ENCODE measurements around the gene RANBP17.
"Not testable (repeated sequence)": the region's sequence is repeated elsewhere in the genome, so short reads cannot be mapped to it uniquely, and the experiment has no call there.

RANBP17 gene

DNA sequence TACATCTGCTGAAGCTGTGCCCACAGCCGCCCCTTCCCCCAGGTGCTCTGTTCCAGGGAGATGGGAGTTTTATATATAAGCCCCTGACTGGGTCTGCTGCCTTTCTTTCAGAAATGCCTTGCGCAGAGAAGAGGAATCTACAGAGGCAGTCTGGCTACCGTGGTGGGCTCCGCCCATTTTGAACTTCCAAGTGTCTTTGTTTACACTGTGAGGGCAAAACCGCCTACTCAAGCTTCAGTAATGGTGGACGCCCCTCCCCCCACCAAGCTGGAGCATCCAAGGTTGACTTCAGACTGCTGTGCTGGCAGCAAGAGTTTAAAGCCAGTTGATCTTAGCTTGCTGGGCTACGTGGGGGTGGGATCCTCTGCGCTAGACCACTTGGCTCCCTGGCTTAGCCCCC, 41.3 kb downstream of the RANBP17 start:
- no peak for DNase-seq (ENCODE audit: low read depth)
- TF ChIP-seq, protein P1, sequence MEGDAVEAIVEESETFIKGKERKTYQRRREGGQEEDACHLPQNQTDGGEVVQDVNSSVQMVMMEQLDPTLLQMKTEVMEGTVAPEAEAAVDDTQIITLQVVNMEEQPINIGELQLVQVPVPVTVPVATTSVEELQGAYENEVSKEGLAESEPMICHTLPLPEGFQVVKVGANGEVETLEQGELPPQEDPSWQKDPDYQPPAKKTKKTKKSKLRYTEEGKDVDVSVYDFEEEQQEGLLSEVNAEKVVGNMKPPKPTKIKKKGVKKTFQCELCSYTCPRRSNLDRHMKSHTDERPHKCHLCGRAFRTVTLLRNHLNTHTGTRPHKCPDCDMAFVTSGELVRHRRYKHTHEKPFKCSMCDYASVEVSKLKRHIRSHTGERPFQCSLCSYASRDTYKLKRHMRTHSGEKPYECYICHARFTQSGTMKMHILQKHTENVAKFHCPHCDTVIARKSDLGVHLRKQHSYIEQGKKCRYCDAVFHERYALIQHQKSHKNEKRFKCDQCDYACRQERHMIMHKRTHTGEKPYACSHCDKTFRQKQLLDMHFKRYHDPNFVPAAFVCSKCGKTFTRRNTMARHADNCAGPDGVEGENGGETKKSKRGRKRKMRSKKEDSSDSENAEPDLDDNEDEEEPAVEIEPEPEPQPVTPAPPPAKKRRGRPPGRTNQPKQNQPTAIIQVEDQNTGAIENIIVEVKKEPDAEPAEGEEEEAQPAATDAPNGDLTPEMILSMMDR (IDR thresholded peaks at IDR 0.05; ENCODE audit: insufficient read depth, low read depth, low read length, missing control alignments): no peak
- no peak overlapping the region for H3K4me3 ChIP-seq (ENCODE audit: low read depth, low read length)

DNA sequence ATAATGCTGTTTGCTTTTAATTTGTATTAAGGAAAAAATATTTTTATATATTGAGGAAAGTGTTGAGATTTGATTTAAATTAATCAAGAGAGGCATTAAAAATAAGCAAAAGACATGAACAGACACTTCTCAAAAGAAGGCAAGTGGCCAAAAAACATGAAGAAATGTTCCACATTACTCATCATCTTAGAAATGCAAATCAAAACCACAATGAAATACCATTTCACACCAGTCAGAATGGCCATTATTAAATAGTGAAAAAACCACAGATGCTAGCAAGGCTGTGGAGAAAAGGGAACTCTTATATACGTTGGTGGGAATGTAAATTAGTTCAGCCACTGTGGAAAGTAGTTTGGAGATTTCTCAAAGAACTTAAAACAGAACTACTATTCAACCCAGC, 45.9 kb downstream of the RANBP17 start:
- TF ChIP-seq, protein P1 (IDR thresholded peaks at IDR 0.05; ENCODE audit: insufficient read depth, low read depth, low read length, missing control alignments): no peak
- no peak overlapping the region for H3K4me3 ChIP-seq (ENCODE audit: low read depth, low read length)
- DNase-seq (ENCODE audit: low read depth): no peak

DNA sequence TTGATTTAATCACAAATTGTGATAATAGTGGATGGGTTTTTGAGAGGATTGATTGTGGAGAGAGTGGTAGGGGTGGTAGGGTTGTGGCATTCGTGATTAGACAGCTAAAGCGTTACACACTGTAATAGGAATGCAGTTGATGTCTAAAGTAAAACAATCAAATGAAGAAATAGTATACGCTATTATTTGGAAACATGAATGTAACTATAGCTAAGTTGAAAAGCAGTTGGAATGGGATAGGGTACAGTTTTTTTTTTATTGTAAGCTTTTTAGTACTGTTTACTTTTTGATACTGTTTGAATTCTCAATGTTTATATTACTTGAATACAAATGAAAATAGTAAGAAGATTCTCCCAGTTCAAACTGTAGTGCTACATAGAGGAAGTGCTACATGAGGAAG, 51.8 kb downstream of the RANBP17 start:
- DNase-seq (ENCODE audit: low read depth): no peak
- H3K4me3 ChIP-seq (ENCODE audit: low read depth, low read length): no peak overlapping the region
- TF ChIP-seq, protein P1 (IDR thresholded peaks at IDR 0.05; ENCODE audit: insufficient read depth, low read depth, low read length, missing control alignments): no peak

DNA sequence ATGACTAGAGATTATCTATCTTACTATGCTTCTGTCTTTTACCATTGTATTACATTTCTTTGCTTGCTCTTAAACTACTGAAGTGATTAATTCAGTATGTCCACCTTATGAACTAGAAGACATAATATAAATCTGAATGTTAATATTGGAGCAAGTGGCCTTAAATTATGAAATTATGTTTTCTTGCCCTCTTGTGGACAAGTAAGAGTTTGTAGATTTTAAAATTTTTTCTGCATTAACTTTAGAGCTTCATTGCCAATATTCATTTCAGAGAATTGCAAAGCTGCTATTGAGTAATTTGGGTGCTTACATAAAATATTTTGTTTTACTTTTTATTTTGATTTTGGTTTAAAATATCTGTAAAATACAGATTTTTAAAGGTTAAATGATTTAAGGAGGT, 55.3 kb downstream of the RANBP17 start:
- H3K4me3 ChIP-seq (ENCODE audit: low read depth, low read length): no peak overlapping the region
- no peak for DNase-seq (ENCODE audit: low read depth)
- TF ChIP-seq, protein P1 (IDR thresholded peaks at IDR 0.05; ENCODE audit: insufficient read depth, low read depth, low read length, missing control alignments): no peak

DNA sequence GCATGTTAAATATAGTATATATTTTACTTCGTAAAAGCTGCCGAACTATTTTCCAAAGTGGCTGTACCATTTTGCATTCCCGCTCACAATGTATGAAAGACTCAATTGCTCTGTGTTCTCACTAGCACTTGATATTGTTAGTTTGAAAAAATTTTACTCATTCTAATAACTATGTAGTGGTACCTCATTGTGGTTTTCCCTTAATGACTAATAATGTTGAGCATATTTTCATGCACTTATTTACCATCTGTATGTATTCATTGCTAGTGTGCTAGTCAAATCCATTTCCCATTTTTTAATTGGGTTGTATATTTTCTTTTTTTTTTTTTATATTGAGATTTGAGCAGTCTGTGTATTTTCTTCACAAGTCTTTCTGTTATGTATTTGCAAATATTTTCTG, 58.4 kb downstream of the RANBP17 start:
- no peak for DNase-seq (ENCODE audit: low read depth)
- no peak overlapping the region for H3K4me3 ChIP-seq (ENCODE audit: low read depth, low read length)
- TF ChIP-seq, protein P1 (IDR thresholded peaks at IDR 0.05; ENCODE audit: insufficient read depth, low read depth, low read length, missing control alignments): no peak

DNA sequence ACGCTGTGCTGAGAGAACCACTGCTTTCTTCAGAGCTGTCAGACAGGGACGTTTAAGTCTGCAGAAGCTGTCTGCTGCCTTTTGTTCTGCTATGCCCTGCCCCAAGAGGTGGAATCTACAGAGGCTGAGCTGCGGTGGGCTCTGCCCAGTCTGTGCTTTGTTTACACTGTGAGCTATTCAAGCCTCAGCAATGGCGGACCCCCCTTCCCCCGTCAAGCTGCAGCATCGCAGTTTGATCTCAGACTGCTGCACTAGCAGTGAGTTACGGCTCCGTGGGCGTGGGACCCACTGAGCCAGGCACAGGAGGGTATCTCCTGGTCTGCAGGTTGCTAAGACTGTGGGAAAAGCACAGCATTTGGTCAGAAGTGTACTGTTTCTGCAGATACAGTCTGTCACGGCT, 60.5 kb downstream of the RANBP17 start:
- DNase-seq (ENCODE audit: low read depth); H3K4me3 ChIP-seq (ENCODE audit: low read depth, low read length): not testable (repeated sequence)

DNA sequence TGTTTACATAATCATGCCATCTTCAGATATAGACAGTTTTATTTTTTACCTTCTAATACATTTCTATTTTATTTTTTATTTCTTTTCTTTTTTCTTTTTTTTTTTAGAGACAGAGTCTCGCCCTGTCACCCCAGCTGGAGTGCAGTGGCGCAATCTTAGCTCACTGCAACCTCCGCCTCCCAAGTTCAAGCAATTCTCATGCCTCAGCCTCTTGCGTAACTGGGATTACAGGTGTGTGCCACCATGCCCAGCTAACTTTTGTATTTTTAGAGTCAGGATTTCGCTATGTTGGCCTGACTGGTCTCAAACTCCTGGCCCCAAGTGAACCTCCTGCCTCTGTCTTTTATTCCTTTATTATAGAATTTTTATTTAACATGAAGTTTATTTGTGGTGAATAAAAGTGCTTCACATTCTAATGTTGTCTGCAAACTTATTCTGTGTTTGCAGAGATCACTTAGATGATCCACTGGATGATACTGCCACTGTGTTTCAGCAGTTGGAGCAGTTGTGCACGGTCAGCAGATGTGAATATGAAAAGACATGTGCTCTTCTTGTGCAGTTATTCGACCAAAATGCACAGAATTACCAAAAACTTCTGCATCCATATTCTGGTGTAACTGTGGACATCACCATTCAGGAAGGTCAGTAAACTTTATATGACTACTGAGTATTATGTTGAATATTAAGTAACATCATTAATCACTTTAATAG, 62.2 kb downstream of the RANBP17 start:
- no peak overlapping the region for H3K4me3 ChIP-seq (ENCODE audit: low read depth, low read length)
- DNase-seq (ENCODE audit: low read depth): no peak
- TF ChIP-seq, protein P1 (IDR thresholded peaks at IDR 0.05; ENCODE audit: insufficient read depth, low read depth, low read length, missing control alignments): no peak

DNA sequence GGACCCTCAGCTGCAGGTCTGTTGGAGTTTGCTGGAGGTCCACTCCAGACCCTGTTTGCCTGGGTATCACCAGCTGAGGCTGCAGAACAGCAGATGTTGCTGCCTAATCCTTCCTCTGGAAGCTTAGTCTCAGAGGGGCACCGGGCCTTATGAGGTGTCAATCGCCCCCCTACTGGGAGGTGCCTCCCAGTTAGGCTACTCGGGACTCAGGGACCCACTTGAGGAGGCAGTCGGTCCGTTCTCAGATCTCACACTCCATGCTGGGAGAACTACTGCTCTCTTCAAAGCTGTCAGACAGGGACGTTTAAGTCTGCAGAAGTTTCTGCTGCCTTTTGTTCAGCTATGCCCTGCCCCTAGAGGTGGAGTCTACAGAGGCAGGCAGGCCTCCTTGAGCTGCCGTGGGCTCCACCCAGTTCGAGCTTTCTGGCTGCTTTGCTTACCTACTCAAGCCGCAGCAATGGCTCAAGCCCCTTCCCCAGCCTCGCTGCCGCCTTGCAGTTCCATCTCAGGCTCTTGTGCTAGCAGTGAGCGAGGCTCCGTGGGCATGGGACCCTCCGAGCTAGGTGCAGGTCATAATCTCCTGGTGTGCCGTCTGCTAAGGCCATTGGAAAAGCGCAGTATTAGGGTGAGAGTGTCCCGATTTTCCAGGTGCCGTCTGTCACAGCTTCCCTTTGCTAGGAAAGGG, 73.9 kb downstream of the RANBP17 start:
- H3K4me3 ChIP-seq (ENCODE audit: low read depth, low read length); DNase-seq (ENCODE audit: low read depth): not testable (repeated sequence)

Data from GM12865 (cell line).